Medulla oblongata (tissue), 1 donor: ENCODE results near the gene CEP350.
"Not testable (repeated sequence)": the region's sequence is repeated elsewhere in the genome, so short reads cannot be mapped to it uniquely, and the experiment has no call there.

ENCODE experiments used
- DNase-seq: peaks from one replicate; pipeline ENCODE4 v3.0.0-alpha.2; 2015; ENCODE audit errors: extremely low spot score

The CEP350 gene

DNA sequence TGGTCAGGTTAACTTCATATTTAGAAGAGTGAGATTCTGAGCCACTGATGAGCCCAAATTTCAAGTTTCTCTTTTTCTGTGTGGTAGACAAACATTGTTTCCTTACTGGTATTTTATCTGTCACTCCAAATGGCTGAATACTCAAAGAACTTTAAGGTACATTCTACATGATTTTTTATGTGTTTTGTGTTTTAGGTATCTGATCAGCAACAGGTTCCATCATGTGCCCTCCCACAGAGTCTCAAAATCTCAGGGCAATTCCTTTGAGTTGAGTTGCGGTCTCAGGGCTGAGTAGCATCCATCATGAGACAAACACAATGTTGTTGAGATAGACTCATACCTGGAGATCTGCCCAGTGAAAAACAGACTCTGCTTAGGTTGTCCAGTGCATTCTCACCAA, 14.7 kb upstream of the CEP350 start:
- no peak for DNase-seq

GRCh38 chr1:179941454-179941853, 13.2 kb upstream of the CEP350 start:
- DNase-seq = no peak

GRCh38 chr1:179950651-179951050, 4.0 kb upstream of the CEP350 start:
- DNase-seq = no peak

- no peak for DNase-seq
Observed at GRCh38 chr1:179951383-179952144, 3.0 kb upstream of the CEP350 start.

DNA sequence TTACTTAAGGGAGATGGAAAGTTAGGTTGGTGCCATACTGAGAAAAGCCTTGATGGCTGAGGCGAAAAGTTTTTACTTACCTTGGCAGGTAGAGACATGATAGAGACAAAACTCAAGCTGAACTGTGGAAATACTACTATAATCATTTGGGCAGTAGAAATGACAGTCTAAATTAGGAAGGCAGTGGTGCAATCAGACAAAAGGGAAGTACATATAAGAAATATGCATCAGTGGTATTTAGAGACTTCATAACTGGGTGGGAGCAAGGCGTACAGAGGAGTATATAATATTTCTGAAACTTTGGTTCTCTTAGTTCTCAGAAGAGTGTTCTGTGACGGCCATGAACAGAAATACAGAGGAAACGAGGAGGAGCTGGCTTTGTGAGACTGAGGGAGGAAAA, 2.4 kb upstream of the CEP350 start:
- no peak for DNase-seq

GRCh38 chr1:179953974-179954492, 577 bp upstream of the CEP350 start:
- DNase-seq = no peak

DNA sequence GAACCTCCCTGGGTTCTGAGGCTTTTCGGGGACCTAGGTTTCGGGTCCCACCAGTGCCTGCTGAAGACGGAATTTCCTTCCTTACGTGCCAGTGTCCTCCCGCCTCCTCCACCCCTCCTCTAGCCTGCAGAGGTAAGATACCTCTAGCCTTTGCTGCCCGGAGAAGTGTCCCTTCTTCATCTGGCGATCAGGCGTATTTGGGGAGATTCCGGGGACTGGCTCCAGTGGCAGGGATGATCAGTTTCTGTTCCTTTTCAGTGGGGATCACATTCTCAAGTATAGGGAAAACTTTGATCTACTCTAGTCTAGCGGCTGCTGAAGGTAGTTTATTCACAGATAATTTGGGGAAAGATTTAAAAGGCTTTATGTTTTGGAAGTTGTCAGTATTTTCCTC, 674 bp downstream of the CEP350 start:
- peak; percentile 50 for DNase-seq

DNA sequence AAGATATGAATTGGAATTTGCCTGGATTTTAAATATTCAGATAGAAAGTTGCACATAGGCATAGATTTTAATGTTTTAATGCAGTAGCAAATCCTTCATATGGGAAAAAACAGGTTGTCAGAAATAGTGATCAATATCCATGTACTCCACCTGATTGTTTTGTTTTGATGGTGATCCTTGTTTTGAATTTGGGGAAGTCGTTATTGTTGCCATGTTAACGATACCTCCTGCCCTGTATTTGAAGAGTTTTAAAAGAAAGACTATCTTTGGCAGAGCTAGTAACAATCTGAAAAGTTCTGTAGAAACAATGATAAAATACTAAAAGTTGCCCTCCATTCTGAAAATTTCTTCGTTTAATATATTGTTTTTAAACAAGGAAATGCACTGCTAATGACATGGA, 1.1 kb downstream of the CEP350 start:
- no peak for DNase-seq

DNA sequence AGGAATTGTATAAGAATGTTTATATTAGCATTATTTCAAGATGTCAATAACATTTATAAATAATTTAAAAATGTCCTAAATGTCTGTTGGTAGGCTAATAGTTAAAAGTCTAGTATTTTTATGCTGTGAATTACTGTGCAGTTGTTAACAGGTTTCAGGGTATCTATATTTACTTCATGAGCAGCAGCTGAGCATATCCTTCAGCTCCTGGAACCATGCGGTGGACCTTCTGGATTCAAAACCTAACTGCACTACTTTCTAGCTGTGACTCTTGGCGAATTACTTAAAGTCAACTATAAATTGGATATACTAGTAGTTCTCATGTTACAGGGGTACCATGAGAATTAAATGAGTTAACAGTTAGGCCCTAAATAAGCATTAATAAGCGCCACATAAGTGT, 3.7 kb downstream of the CEP350 start:
- DNase-seq = no peak

- not testable (repeated sequence) for DNase-seq
Observed at GRCh38 chr1:179962168-179962567, 7.6 kb downstream of the CEP350 start.

GRCh38 chr1:179966551-179966950, 11.9 kb downstream of the CEP350 start:
- no peak for DNase-seq

GRCh38 chr1:179968284-179968993, 13.8 kb downstream of the CEP350 start:
- no peak for DNase-seq

- no peak for DNase-seq
Observed at GRCh38 chr1:179968994-179969919, 14.6 kb downstream of the CEP350 start.

GRCh38 chr1:179969962-179970361, 15.4 kb downstream of the CEP350 start:
- no peak for DNase-seq

- DNase-seq = no peak
Observed at GRCh38 chr1:179971563-179972496, 17.2 kb downstream of the CEP350 start.

DNA sequence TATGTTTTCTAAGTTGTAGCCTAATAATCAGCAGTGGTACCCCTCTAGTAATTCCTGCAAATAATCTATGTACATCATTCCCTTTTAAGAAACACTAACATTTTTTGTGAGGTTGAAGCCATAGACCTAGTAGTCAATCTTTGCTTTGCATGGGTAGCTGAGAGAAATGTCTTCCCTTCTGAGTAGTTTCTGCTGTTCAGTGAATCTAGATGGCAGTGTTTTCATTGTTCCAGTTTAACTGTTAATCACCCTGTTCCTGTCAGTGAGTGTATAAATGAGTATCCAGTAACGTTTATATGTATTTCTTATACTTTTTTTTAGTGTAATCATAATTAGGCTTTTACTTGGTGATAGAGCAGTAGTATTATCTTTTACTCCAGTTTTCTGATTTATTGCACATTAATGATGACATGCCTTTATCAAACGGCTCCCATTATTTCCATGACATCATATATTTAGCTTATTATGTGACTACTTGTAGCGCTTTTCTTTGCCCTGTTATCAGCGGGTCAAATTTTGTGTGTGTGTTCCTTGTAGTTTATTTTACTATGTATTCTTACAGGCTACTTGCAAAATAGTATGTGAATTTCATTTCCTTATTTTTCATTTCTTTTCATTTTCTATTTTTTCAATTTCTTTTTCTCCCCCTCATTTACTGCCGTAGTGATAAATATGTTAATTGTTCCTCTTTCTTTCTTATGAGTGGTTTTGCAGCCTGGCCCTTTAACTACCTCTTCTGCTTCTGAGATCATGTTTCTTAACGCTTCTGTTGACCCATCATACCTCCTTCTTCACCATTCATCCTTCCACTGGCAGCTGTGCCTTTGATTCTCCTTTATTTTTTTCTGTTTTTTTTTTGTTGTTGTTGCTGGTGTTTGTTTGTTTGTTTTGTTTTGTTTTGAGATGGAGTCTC, 18.8 kb downstream of the CEP350 start:
- no peak for DNase-seq

DNA sequence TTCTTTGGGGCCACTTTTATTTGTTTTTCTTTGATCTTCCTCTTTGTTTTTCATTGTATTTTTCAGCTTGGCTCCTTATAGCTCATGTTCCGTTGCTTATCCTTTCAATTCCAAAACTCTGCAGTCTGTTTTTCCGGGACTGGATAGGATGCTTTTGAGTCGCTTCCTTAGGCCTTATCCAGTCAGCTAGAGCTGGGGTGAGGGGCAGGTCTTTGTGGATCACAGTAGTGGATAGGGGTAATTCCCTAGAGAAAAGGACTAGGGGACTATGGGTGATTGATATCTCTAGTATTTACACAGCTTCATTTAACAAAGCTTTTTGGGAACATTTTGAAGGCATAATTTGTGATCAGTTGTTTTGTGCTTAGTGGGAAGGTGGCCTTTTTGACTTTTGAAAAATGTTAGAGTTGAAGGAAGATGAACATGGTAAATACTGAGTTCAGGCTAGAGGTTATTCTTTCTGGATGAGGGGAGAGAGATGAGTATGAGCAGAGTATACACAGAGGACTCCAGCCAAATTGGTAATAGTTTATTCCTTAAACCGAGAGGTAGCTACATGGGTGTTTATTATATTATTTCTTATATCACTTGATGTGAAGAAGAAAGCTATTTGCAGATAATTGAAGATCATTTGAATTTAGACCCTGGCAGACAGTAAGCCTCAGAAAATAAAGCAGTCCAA, 22.5 kb downstream of the CEP350 start:
- DNase-seq = no peak

DNA sequence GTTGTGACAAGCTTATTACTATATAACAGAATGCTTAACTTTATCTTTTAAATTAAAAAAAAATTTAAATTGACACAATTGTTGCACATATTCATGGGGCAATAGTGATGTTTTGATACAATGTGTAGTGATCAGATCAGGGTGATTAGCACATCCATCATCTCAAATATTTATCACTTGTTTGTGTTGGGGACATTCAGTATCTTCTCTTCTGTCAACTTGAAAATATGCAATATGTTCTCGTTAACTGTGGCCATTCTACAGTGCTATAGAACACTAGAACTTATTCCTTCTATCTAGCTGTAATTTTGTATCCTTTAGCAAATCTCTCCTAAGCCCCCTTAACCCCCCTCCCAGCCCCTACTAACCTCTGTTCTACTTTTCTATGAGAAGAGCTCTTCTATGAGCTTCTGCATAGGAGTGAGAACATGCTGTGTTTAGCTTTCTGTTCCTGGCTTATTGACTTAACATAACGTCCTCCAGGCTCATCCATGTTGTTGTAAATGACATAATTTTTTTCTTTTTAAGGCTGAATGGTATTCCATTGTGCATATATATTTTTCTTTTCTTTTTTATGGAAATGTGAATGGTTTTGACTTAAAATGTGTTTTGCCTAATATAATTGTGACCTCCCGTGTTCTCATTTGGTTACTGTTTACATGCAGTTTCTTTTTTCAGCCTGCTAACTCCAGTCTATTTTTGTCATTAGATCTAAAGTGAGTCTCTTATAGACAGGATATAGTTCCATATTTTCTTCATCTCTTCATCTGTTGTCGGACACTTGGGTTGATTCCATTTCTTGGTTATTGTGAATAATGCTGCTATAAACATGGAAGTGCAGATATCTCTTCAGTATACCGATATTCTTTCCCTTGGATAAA, 23.8 kb downstream of the CEP350 start:
- no peak for DNase-seq
